ENCODE data around the gene CD3D. TPM values are rescaled to one million over a fixed set of nuclear protein-coding genes. Genes with fewer than 3 reads are reported as not detected.

CD3D gene
- total and polyA plus RNA-seq, 12 donors: 0.31 to 6.3 (median 0.97) TPM; not detected in 6

DNA sequence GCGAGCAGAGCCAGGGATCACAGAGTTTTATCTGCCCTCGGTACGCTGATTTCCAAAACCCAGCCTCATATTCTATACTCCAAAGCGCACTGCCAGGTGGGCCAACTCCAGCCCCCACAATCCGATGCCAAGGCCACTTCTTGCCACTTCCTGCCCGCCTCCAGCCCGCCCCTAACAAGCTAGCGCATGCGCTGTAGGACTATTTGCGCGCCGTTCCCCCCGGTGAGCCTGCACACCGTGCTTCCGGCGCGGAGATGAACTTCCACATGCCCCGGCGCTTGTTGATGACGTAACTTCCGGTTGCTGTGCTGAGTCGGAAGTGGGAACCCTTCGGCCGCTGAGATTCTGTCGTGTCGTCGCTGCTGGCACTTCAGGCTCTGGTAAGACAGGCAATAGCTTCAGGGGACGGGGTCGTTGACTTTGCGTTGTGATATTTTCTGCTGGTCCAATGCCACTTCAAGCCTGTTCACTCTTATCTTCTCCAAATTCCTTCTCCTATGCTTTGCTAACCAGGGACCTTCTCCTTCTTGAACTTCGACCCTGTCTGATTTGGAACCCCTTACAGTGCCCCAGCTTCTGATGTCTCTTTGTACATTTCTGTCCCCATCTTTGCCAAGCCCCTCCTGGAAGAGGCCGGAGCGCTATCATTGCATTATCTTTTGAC, 16.9 kb upstream of the CD3D start, which contains the start of gene UBE4A:
UBE4A (plus strand) TSS at position 306 of the 664 bp plus-strand sequence. CDS start 5,481 bp downstream, outside the sequence.
- intact Hi-C loops (cut with DNase I): loop anchor here in 3 of 10 donors (2.0 to 10.0 kb wide), 4 partner anchors 65 to 215 kb away; no protein-coding TSS in a partner anchor
- Histone ChIP-seq H3K27ac (peak within 1 kb of the TSS in 9 of 10 donors; percentile 14 to 82 (median 61)), H3K27me3 (no peaks in the 10 kb centered on the region), H3K36me3 (peaks cover 0 to 18% (median 0%) of the 10 kb centered on the region in 9 donors), H3K4me1 (peaks cover 7 to 29% (median 24%) of the 10 kb centered on the region in 9 donors), H3K4me3 (peak within 1 kb of the TSS; percentile 66 to 96 (median 78)), H3K9me3 (no peaks in the 10 kb centered on the region)
- ATAC-seq (peak; percentile 93 to 99 (median 97)), DNase-seq (peak; percentile 95 to 96)
- 4% methylated on average over 33 of the region's 33 CpGs for WGBS, 2 donors
- TF ChIP-seq, protein P1, sequence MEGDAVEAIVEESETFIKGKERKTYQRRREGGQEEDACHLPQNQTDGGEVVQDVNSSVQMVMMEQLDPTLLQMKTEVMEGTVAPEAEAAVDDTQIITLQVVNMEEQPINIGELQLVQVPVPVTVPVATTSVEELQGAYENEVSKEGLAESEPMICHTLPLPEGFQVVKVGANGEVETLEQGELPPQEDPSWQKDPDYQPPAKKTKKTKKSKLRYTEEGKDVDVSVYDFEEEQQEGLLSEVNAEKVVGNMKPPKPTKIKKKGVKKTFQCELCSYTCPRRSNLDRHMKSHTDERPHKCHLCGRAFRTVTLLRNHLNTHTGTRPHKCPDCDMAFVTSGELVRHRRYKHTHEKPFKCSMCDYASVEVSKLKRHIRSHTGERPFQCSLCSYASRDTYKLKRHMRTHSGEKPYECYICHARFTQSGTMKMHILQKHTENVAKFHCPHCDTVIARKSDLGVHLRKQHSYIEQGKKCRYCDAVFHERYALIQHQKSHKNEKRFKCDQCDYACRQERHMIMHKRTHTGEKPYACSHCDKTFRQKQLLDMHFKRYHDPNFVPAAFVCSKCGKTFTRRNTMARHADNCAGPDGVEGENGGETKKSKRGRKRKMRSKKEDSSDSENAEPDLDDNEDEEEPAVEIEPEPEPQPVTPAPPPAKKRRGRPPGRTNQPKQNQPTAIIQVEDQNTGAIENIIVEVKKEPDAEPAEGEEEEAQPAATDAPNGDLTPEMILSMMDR (IDR thresholded peaks at IDR 0.05): no peak

DNA sequence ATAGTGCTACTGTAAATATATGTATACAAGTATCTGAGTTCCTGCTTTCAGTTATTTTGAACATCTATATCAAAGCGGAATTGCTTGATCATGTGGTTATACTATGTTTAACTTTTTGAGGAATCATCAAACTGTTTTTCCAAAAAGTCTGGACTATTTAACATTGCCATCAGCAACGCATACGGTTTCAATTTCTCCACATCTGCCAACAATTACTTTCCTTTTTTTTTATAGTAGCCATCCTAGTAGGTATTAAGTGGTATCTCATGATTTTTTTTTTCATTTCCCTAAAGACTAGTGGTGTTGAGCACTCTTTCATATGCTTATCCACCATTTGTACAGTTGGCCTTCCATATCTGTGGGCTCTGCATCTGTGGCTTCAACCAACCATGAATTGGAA, 15.6 kb upstream of the CD3D start:
- Histone ChIP-seq H3K9me3 (no peaks in the 10 kb centered on the region), H3K36me3 (peaks cover 0 to 6% (median 0%) of the 10 kb centered on the region in 9 donors), H3K4me1 (peaks cover 7 to 32% (median 24%) of the 10 kb centered on the region in 9 donors), H3K27ac (no peak overlapping the region), H3K4me3 (no peak overlapping the region), H3K27me3 (no peaks in the 10 kb centered on the region)
- TF ChIP-seq, protein P1 (IDR thresholded peaks at IDR 0.05): no peak
- no peak for ATAC-seq
- no peak for DNase-seq
- intact Hi-C loops (cut with DNase I): loop anchor here in 3 of 10 donors (2.0 to 10.0 kb wide), 4 partner anchors 63 to 213 kb away; no protein-coding TSS in a partner anchor
- WGBS, 2 donors: 57 to 58% methylated on average over 3 of the region's 3 CpGs

DNA sequence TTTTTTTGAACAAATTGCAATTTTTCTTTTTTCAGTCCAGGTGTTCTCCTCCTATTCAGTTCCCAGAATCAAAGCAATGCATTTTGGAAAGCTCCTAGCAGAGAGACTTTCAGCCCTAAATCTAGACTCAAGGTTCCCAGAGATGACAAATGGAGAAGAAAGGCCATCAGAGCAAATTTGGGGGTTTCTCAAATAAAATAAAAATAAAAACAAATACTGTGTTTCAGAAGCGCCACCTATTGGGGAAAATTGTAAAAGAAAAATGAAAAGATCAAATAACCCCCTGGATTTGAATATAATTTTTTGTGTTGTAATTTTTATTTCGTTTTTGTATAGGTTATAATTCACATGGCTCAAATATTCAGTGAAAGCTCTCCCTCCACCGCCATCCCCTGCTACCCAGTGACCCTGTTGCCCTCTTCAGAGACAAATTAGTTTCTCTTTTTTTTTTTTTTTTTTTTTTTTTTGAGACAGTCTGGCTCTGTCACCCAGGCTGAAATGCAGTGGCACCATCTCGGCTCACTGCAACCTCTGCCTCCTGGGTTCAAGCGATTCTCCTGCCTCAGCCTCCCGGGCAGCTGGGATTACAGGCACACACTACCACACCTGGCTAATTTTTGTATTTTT, 10.7 kb upstream of the CD3D start:
- 15 to 17% methylated on average over 6 of the region's 6 CpGs for whole genome bisulfite sequencing, 2 donors
- DNase-seq: no peak

DNA sequence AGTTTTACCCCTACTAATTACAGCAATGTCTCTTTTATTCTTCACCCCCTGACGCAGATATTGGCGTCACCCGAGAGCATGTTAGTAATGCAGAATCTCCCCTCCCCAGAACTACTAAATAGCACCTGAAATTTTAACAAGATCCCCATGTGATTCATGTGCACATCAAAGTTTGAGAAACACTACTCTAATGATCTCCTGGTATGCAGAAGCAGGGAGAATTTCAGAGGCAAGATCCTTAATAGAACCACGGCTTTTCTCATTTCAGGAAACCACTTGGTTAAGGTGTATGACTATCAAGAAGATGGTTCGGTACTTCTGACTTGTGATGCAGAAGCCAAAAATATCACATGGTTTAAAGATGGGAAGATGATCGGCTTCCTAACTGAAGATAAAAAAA, 7.0 kb upstream of the CD3D start:
- Histone ChIP-seq H3K36me3 (no peaks in the 10 kb centered on the region), H3K9me3 (no peaks in the 10 kb centered on the region), H3K4me1 (peaks cover 0 to 3% (median 0%) of the 10 kb centered on the region in 9 donors), H3K4me3 (no peak overlapping the region), H3K27ac (no peak overlapping the region), H3K27me3 (peaks cover 0 to 41% (median 4%) of the 10 kb centered on the region in 7 donors)
- DNase-seq (no peak), ATAC-seq (no peak)
- TF ChIP-seq, protein P1 (IDR thresholded peaks at IDR 0.05): no peak
- intact Hi-C loops (cut with DNase I): loop anchor here in 4 of 10 donors (5.0 kb wide), 4 partner anchors 42 to 147 kb away; partner anchors contain the start of gene CD3E (in 1 of the 4)
- 75 to 78% methylated on average over 6 of the region's 6 CpGs for WGBS, 2 donors

More for the DNA sequence above, 10.7 kb upstream of the CD3D start:
- TF ChIP-seq, protein P1 (IDR thresholded peaks at IDR 0.05): peak in 8 of 9 donors; percentile 35 to 70 (median 62)
- no peaks in the 10 kb centered on the region for H3K9me3 ChIP-seq
- intact Hi-C loops (cut with DNase I): loop anchor here in 9 of 10 donors (1.0 to 10.0 kb wide), 11 partner anchors 51 to 208 kb away; partner anchors contain the start of gene CD3E (in 1 of the 9)
- H3K4me1 ChIP-seq: peaks cover 0 to 3% (median 0%) of the 10 kb centered on the region in 9 donors
- peaks cover 0 to 21% (median 4%) of the 10 kb centered on the region in 7 donors for H3K27me3 ChIP-seq
- no peaks in the 10 kb centered on the region for H3K36me3 ChIP-seq
- no peak overlapping the region for H3K27ac ChIP-seq
- H3K4me3 ChIP-seq: no peak overlapping the region
- ATAC-seq: no peak
